ENCODE data around the gene CASP9. TPM values are rescaled to one million over a fixed set of nuclear protein-coding genes. Genes with fewer than 3 reads are reported as not detected.
"Not testable (repeated sequence)": the region's sequence is repeated elsewhere in the genome, so short reads cannot be mapped to it uniquely, and the experiment has no call there.

The CASP9 gene
- polyA plus RNA-seq, 1 experiment: 10.4 TPM

GRCh38 chr1:15460708-15461095 is 63.3 kb downstream of the CASP9 start:
- ChIA-PET CTCF (interaction anchor here (0.6 kb wide), 1 partner anchor 38 kb away, joined by 3 read pairs; no protein-coding TSS in a partner anchor), POLR2A (no interaction called here)
- Histone ChIP-seq H3K9me3 (ENCODE audit: control insufficient read depth, insufficient read depth, low read length) (no peaks in the 10 kb centered on the region), H3K27ac (ENCODE audit: low read depth, low read length) (no peak overlapping the region), H3K27me3 (ENCODE audit: control insufficient read depth, insufficient read depth, low read length) (peaks cover 6% of the 10 kb centered on the region), H3K4me3 (ENCODE audit: low read depth, low read length) (no peak overlapping the region)
- TF ChIP-seq CTCF (IDR thresholded peaks at IDR 0.05; ENCODE audit: low read depth, low read length): no peak
- DNase-seq (ENCODE audit: low read depth, low spot score): no peak

- POLR2A ChIA-PET: no interaction called here
- H3K27ac ChIP-seq (ENCODE audit: low read depth, low read length): peak overlapping the region; percentile 2
- H3K27me3 ChIP-seq (ENCODE audit: control insufficient read depth, insufficient read depth, low read length): peaks cover 6% of the 10 kb centered on the region
- H3K9me3 ChIP-seq (ENCODE audit: control insufficient read depth, insufficient read depth, low read length): no peaks in the 10 kb centered on the region
- no peak overlapping the region for H3K4me3 ChIP-seq (ENCODE audit: low read depth, low read length)
- CTCF ChIA-PET: interaction anchor here (0.6 to 1.1 kb wide), 3 partner anchors 39 to 360 kb away, joined by 3 to 11 read pairs (median 3); no protein-coding TSS in a partner anchor
- no peak for DNase-seq (ENCODE audit: low read depth, low spot score)
- no peak for TF ChIP-seq CTCF (IDR thresholded peaks at IDR 0.05; ENCODE audit: low read depth, low read length)
Measured at GRCh38 chr1:15459771-15460707, 64.0 kb downstream of the CASP9 start.

- CTCF ChIA-PET: interaction anchor here (0.6 kb wide), 1 partner anchor 49 kb away, joined by 4 read pairs; no protein-coding TSS in a partner anchor
- DNase-seq (ENCODE audit: low read depth, low spot score): not testable (repeated sequence)
Measured at GRCh38 chr1:15458388-15458787, 65.6 kb downstream of the CASP9 start.

GRCh38 chr1:15457585-15457984 is 66.4 kb downstream of the CASP9 start:
- no peak for TF ChIP-seq CTCF (IDR thresholded peaks at IDR 0.05; ENCODE audit: low read depth, low read length)
- Histone ChIP-seq H3K4me3 (ENCODE audit: low read depth, low read length) (no peak overlapping the region), H3K27me3 (ENCODE audit: control insufficient read depth, insufficient read depth, low read length) (peaks cover 6% of the 10 kb centered on the region), H3K27ac (ENCODE audit: low read depth, low read length) (no peak overlapping the region), H3K9me3 (ENCODE audit: control insufficient read depth, insufficient read depth, low read length) (no peaks in the 10 kb centered on the region)
- POLR2A ChIA-PET: no interaction called here
- CTCF ChIA-PET: no interaction called here
- DNase-seq (ENCODE audit: low read depth, low spot score): no peak

More at GRCh38 chr1:15458388-15458787, 65.6 kb downstream of the CASP9 start:
- H3K4me3 ChIP-seq (ENCODE audit: low read depth, low read length); H3K9me3 ChIP-seq (ENCODE audit: control insufficient read depth, insufficient read depth, low read length); POLR2A ChIA-PET; H3K27me3 ChIP-seq (ENCODE audit: control insufficient read depth, insufficient read depth, low read length); H3K27ac ChIP-seq (ENCODE audit: low read depth, low read length): not testable (repeated sequence)

- ChIA-PET CTCF (no interaction called here), POLR2A (no interaction called here)
- DNase-seq (ENCODE audit: low read depth, low spot score): no peak
- Histone ChIP-seq H3K4me3 (ENCODE audit: low read depth, low read length) (no peak within 1 kb of the TSS), H3K9me3 (ENCODE audit: control insufficient read depth, insufficient read depth, low read length) (peaks cover 6% of the 10 kb centered on the region), H3K27me3 (ENCODE audit: control insufficient read depth, insufficient read depth, low read length) (peaks cover 6% of the 10 kb centered on the region), H3K27ac (ENCODE audit: low read depth, low read length) (no peak within 1 kb of the TSS)
- TF ChIP-seq CTCF (IDR thresholded peaks at IDR 0.05; ENCODE audit: low read depth, low read length): no peak
Measured at GRCh38 chr1:15456313-15456954, 67.6 kb downstream of the CASP9 start, which contains the start of gene CELA2A. Gene CELA2A (plus strand): TSS chr1:15456732. CDS start chr1:15456754, 22 bp downstream.
